Liver (tissue), 9 donors: Measurements from ENCODE around the gene ATP11A. TPM values are rescaled to one million over a fixed set of nuclear protein-coding genes. Genes with fewer than 3 reads are reported as not detected.

Experiments
- DNase-seq: peaks from one replicate; pipeline ENCODE4 v3.0.0-alpha.2; 2017; ENCODE audit warnings: low spot score
- H3K27ac ChIP-seq, 2 donors: one replicate each; pipeline ENCODE4 v1.7.0; 2013; ENCODE audit warnings: inconsistent platforms in 2 of 2, low read length in 2 of 2, control low read depth in 1 of 2, low read depth in 1 of 2, mild to moderate bottlenecking in 1 of 2
- H3K27me3 ChIP-seq, 4 donors: one replicate each; pipeline versions ENCODE4 v1.6.1 to v1.7.0; 2013; ENCODE audit warnings: low read length in 3 of 4, inconsistent platforms in 1 of 4, mild to moderate bottlenecking in 1 of 4, moderate library complexity in 1 of 4; ENCODE audit not compliant: control insufficient read depth in 4 of 4, insufficient read depth in 4 of 4
- H3K36me3 ChIP-seq, 4 donors: one replicate each; pipeline versions ENCODE4 v1.6.1 to v1.7.0; 2013; ENCODE audit warnings: low read length in 3 of 4, mild to moderate bottlenecking in 3 of 4, low read depth in 1 of 4, moderate library complexity in 1 of 4; ENCODE audit not compliant: control insufficient read depth in 4 of 4, insufficient read depth in 3 of 4
- H3K4me1 ChIP-seq, 4 donors: one replicate each; pipeline versions ENCODE4 v1.6.1 to v1.7.0; 2013; ENCODE audit warnings: low read length in 3 of 4, mild to moderate bottlenecking in 3 of 4, moderate library complexity in 1 of 4; ENCODE audit not compliant: control insufficient read depth in 4 of 4, insufficient read depth in 4 of 4
- H3K4me3 ChIP-seq, 3 donors: one replicate each; pipeline versions ENCODE4 v1.6.1 to v1.7.0; 2013; ENCODE audit warnings: low read length in 3 of 3, control low read depth in 1 of 3, low read depth in 1 of 3, mild to moderate bottlenecking in 1 of 3
- H3K9ac ChIP-seq, 2 donors: one replicate each; pipeline ENCODE4 v1.7.0; 2013; ENCODE audit warnings: low read length in 2 of 2, mild to moderate bottlenecking in 2 of 2, moderate library complexity in 2 of 2, control low read depth in 1 of 2, low read depth in 1 of 2
- H3K9me3 ChIP-seq, 4 donors: one replicate each; pipeline versions ENCODE4 v1.6.1 to v1.7.0; 2013; ENCODE audit warnings: low read length in 3 of 4; ENCODE audit not compliant: control insufficient read depth in 4 of 4
- FOXA1 ChIP-seq: IDR thresholded peaks from 2 replicates; pipeline ENCODE4 v1.6.1; 2016; ENCODE audit warnings: antibody characterized with exemption
- GABPA ChIP-seq, 2 donors: IDR thresholded peaks in 1 of 2; conservative IDR thresholded peaks in 1 of 2; 2 replicates each; pipeline ENCODE4 v1.6.1; 2016; ENCODE audit warnings: antibody characterized with exemption in 2 of 2, mild to moderate bottlenecking in 1 of 2, moderate library complexity in 1 of 2
- HNF4A ChIP-seq, 2 donors: conservative IDR thresholded peaks; 2 replicates each; pipeline ENCODE4 v1.6.1; 2016; ENCODE audit warnings: antibody characterized with exemption in 2 of 2, mild to moderate bottlenecking in 2 of 2
- HNF4G ChIP-seq: IDR thresholded peaks from 2 replicates; pipeline ENCODE4 v1.6.1; 2016; ENCODE audit warnings: antibody characterized with exemption
- JUND ChIP-seq, 2 donors: IDR thresholded peaks; 2 replicates each; pipeline ENCODE4 v1.6.1; 2016; ENCODE audit warnings: antibody characterized with exemption in 2 of 2
- MAX ChIP-seq: IDR thresholded peaks from 2 replicates; pipeline ENCODE4 v1.6.1; 2016; ENCODE audit warnings: antibody characterized with exemption
- NR2F2 ChIP-seq: IDR thresholded peaks from 2 replicates; pipeline ENCODE4 v1.6.1; 2016; ENCODE audit warnings: antibody characterized with exemption
- RAD21 ChIP-seq, 2 donors: IDR thresholded peaks; 2 replicates each; pipeline ENCODE4 v1.6.1; 2016; ENCODE audit warnings: antibody characterized with exemption in 2 of 2, mild to moderate bottlenecking in 2 of 2
- REST ChIP-seq: IDR thresholded peaks from 2 replicates; pipeline ENCODE4 v1.6.1; 2016; ENCODE audit warnings: antibody characterized with exemption, mild to moderate bottlenecking
- TAF1 ChIP-seq: conservative IDR thresholded peaks from 2 replicates; pipeline ENCODE4 v1.6.1; 2016; ENCODE audit warnings: antibody characterized with exemption, mild to moderate bottlenecking
- YY1 ChIP-seq: IDR thresholded peaks from 2 replicates; pipeline ENCODE4 v1.6.1; 2016; ENCODE audit warnings: antibody characterized with exemption, mild to moderate bottlenecking
- whole genome bisulfite sequencing: extraction: QIAGEN DNeasy Blood & Tissue Kit; methylation state at CpG from one replicate; pipeline ENCODE4 v1.1.7; 2013; 5-methylcytosine and 5-hydroxymethylcytosine counted together
- polyA plus RNA-seq, 2 donors: library from polyadenylated mRNA; stranded (reverse) in 1 of 2; unstranded in 1 of 2; fragments of 200-250 nt in 1 of 2; fragments of >200 nt in 1 of 2; fragmentation: Nextera tagmentation in 1 of 2; extraction: Ambion mirVana in 1 of 2; gene quantifications; one replicate each; pipeline versions ENCODE4 v1.2.1 to v1.2.3, GENCODE V29; 2013 to 2015
- total RNA-seq, 2 donors: library from RNA; depleted of rRNA; stranded (reverse); fragments of >200 nt; gene quantifications; one replicate each; pipeline ENCODE4 v1.2.3, GENCODE V29; 2014
- TF ChIP-seq, protein P1 (sequence below): IDR thresholded peaks from 2 replicates; pipeline ENCODE4 v1.6.1; 2016; ENCODE audit warnings: antibody characterized with exemption
- TF ChIP-seq, protein P2 (sequence below): fragments of 150-350 bp; IDR thresholded peaks from 2 replicates; pipeline ENCODE4 v1.5.1; 2017; ENCODE audit warnings: improper control_type of control experiment, low read depth, low read length; ENCODE audit not compliant: missing input control
- donor health status: healthy.
- donor health status: healthy.
- donor health status: healthy.
- donor health status: healthy.
- donor health status: healthy.

Gene ATP11A
- total and polyA plus RNA-seq, 4 donors = 8.7 to 27.9 (median 13.8) TPM

- Histone ChIP-seq H3K36me3 (peaks cover 0 to under 1% (median 0%) of the 10 kb centered on the region in 4 donors), H3K4me3 (no peak overlapping the region), H3K4me1 (peaks cover 0 to 3% (median 0%) of the 10 kb centered on the region in 4 donors), H3K27me3 (no peaks in the 10 kb centered on the region), H3K9ac (no peak overlapping the region), H3K27ac (no peak overlapping the region), H3K9me3 (peaks cover 0 to under 1% (median 0%) of the 10 kb centered on the region in 4 donors)
- 98% methylated on average over 24 of the region's 24 CpGs for WGBS
- TF ChIP-seq, protein P1, sequence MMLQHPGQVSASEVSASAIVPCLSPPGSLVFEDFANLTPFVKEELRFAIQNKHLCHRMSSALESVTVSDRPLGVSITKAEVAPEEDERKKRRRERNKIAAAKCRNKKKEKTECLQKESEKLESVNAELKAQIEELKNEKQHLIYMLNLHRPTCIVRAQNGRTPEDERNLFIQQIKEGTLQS = no peak
- TF ChIP-seq TAF1 (no peak), HNF4G (no peak), REST (no peak), GABPA (IDR thresholded peaks at IDR 0.05 in 1 of 2, conservative IDR thresholded peaks at IDR 0.05 in 1 of 2) (no peak), NR2F2 (no peak), FOXA1 (no peak), HNF4A (conservative IDR thresholded peaks at IDR 0.05) (no peak)
- TF ChIP-seq, protein P2, sequence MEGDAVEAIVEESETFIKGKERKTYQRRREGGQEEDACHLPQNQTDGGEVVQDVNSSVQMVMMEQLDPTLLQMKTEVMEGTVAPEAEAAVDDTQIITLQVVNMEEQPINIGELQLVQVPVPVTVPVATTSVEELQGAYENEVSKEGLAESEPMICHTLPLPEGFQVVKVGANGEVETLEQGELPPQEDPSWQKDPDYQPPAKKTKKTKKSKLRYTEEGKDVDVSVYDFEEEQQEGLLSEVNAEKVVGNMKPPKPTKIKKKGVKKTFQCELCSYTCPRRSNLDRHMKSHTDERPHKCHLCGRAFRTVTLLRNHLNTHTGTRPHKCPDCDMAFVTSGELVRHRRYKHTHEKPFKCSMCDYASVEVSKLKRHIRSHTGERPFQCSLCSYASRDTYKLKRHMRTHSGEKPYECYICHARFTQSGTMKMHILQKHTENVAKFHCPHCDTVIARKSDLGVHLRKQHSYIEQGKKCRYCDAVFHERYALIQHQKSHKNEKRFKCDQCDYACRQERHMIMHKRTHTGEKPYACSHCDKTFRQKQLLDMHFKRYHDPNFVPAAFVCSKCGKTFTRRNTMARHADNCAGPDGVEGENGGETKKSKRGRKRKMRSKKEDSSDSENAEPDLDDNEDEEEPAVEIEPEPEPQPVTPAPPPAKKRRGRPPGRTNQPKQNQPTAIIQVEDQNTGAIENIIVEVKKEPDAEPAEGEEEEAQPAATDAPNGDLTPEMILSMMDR = no peak
- DNase-seq = no peak
These were observed 221.5 kb downstream of the ATP11A start for GRCh38 chr13:112911285-112911701.

DNA sequence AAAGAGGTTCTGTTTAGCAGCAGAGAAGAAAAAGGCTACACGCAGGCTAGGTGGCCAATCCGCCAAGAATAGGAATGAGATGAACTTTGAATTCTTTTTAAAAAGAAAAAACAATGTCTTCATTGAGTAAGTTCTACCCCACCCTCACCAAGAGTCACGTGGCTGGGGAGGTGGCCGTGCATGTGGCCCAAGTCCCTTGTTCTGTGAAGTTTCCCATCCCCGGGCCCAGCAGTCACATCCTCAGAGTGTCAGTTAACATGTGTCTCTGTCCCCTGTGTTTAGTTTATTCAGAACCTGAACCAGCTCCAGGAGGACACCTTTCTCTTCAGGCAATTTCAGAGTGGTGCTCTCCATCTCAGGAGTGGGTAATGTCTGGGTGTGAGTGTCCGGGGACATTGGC is 222.0 kb downstream of the ATP11A start:
- peaks cover 0 to 3% (median 0%) of the 10 kb centered on the region in 4 donors for H3K4me1 ChIP-seq
- TF ChIP-seq GABPA (IDR thresholded peaks at IDR 0.05 in 1 of 2, conservative IDR thresholded peaks at IDR 0.05 in 1 of 2) (no peak), HNF4G (no peak), MAX (no peak), YY1 (no peak), JUND (IDR thresholded peaks at IDR 0.05) (no peak), FOXA1 (no peak), TAF1 (no peak), RAD21 (IDR thresholded peaks at IDR 0.05) (no peak)
- TF ChIP-seq, protein P1 = no peak
- no peak overlapping the region for H3K9ac ChIP-seq
- no peak overlapping the region for H3K4me3 ChIP-seq
- no peaks in the 10 kb centered on the region for H3K9me3 ChIP-seq
- 94% methylated on average over 6 of the region's 6 CpGs for WGBS
- H3K27ac ChIP-seq = no peak overlapping the region
- no peak for DNase-seq
- no peaks in the 10 kb centered on the region for H3K36me3 ChIP-seq
- no peaks in the 10 kb centered on the region for H3K27me3 ChIP-seq
